Activated CD8-positive, alpha-beta memory T cell treated with anti-CD3 and anti-CD28 coated beads for 48 hours (primary cell): ENCODE measurements around the gene EXO1.

Experiments used
- DNase-seq, 3 experiments: peaks; one replicate each; pipeline ENCODE4 v3.0.0-alpha.2; 2020; ENCODE audit warnings: low read depth in 2 of 3, low spot score in 2 of 3

EXO1 gene

GRCh38 chr1:241883159-241883558 is 35.2 kb downstream of the EXO1 start:
- no peak for DNase-seq

GRCh38 chr1:241888232-241888631 is 40.2 kb downstream of the EXO1 start:
- DNase-seq: no peak

GRCh38 chr1:241891296-241891695 is 43.3 kb downstream of the EXO1 start:
- no peak for DNase-seq

GRCh38 chr1:241894016-241894415 is 46.0 kb downstream of the EXO1 start:
- DNase-seq: no peak

- no peak for DNase-seq
Measured at GRCh38 chr1:241895013-241895412, 47.0 kb downstream of the EXO1 start.

GRCh38 chr1:241896670-241896962 is 48.6 kb downstream of the EXO1 start:
- no peak for DNase-seq

GRCh38 chr1:241899210-241899609 is 51.2 kb downstream of the EXO1 start:
- DNase-seq: no peak

- DNase-seq: no peak
Measured at GRCh38 chr1:241900381-241900780, 52.4 kb downstream of the EXO1 start.

GRCh38 chr1:241902391-241903065 is 54.5 kb downstream of the EXO1 start:
- no peak for DNase-seq

- DNase-seq: no peak
Measured at GRCh38 chr1:241916196-241916595, 68.2 kb downstream of the EXO1 start.

GRCh38 chr1:241917487-241917886 is 69.5 kb downstream of the EXO1 start:
- DNase-seq: no peak

- DNase-seq: no peak
Measured at GRCh38 chr1:241918879-241919278, 70.9 kb downstream of the EXO1 start.

GRCh38 chr1:241924080-241924808 is 76.2 kb downstream of the EXO1 start:
- no peak for DNase-seq

GRCh38 chr1:241926141-241926540 is 78.1 kb downstream of the EXO1 start:
- DNase-seq: no peak

- no peak for DNase-seq
Measured at GRCh38 chr1:241927321-241927720, 79.3 kb downstream of the EXO1 start.

- no peak for DNase-seq
Measured at GRCh38 chr1:241932845-241933244, 84.8 kb downstream of the EXO1 start.

GRCh38 chr1:241934201-241934848 is 86.3 kb downstream of the EXO1 start:
- no peak for DNase-seq

GRCh38 chr1:241934866-241935265 is 86.9 kb downstream of the EXO1 start:
- no peak for DNase-seq
